ENCODE data around the gene PHACTR4. TPM values are rescaled to one million over a fixed set of nuclear protein-coding genes. Genes with fewer than 3 reads are reported as not detected.

PHACTR4 gene
- total and polyA plus RNA-seq, 9 of the 15 experiments (the other 6 are each of a cell fraction or from before 2014, with no cell fraction given), result 6.4 to 43.6 (median 14.2) TPM

- TF ChIP-seq ZBTB33 (CRISPR knock-in tag; IDR thresholded peaks at IDR 0.05) (peak; percentile 73), MYNN (IDR thresholded peaks at IDR 0.05) (no peak), MYNN (CRISPR knock-in tag; IDR thresholded peaks at IDR 0.05) (no peak), ZNF347 (CRISPR knock-in tag; IDR thresholded peaks at IDR 0.05; ENCODE audit: low read depth) (no peak), POLR2AphosphoS2 (IDR thresholded peaks at IDR 0.05; ENCODE audit: low read length) (peak; percentile 99), RFX7 (CRISPR knock-in tag; IDR thresholded peaks at IDR 0.05) (no peak), ZNF121 (CRISPR knock-in tag; conservative IDR thresholded peaks at IDR 0.05) (no peak), CBX2 (IDR thresholded peaks at IDR 0.05; ENCODE audit: insufficient read depth, low read length, poor library complexity, severe bottlenecking) (no peak), STAT5B (CRISPR knock-in tag; IDR thresholded peaks at IDR 0.05) (no peak), ZNF592 (IDR thresholded peaks at IDR 0.05) (no peak), RHOXF2B (CRISPR knock-in tag; conservative IDR thresholded peaks at IDR 0.05) (no peak), U2AF2 (optimal IDR thresholded peaks at IDR 0.05; ENCODE audit: low read depth, low read length) (no peak)
- TF ChIP-seq, protein P1, sequence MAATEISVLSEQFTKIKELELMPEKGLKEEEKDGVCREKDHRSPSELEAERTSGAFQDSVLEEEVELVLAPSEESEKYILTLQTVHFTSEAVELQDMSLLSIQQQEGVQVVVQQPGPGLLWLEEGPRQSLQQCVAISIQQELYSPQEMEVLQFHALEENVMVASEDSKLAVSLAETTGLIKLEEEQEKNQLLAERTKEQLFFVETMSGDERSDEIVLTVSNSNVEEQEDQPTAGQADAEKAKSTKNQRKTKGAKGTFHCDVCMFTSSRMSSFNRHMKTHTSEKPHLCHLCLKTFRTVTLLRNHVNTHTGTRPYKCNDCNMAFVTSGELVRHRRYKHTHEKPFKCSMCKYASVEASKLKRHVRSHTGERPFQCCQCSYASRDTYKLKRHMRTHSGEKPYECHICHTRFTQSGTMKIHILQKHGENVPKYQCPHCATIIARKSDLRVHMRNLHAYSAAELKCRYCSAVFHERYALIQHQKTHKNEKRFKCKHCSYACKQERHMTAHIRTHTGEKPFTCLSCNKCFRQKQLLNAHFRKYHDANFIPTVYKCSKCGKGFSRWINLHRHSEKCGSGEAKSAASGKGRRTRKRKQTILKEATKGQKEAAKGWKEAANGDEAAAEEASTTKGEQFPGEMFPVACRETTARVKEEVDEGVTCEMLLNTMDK (IDR thresholded peaks at IDR 0.05; ENCODE audit: borderline replicate concordance, insufficient read depth, low read depth, low read length, poor library complexity, severe bottlenecking), result no peak
- TF ChIP-seq, protein P2, sequence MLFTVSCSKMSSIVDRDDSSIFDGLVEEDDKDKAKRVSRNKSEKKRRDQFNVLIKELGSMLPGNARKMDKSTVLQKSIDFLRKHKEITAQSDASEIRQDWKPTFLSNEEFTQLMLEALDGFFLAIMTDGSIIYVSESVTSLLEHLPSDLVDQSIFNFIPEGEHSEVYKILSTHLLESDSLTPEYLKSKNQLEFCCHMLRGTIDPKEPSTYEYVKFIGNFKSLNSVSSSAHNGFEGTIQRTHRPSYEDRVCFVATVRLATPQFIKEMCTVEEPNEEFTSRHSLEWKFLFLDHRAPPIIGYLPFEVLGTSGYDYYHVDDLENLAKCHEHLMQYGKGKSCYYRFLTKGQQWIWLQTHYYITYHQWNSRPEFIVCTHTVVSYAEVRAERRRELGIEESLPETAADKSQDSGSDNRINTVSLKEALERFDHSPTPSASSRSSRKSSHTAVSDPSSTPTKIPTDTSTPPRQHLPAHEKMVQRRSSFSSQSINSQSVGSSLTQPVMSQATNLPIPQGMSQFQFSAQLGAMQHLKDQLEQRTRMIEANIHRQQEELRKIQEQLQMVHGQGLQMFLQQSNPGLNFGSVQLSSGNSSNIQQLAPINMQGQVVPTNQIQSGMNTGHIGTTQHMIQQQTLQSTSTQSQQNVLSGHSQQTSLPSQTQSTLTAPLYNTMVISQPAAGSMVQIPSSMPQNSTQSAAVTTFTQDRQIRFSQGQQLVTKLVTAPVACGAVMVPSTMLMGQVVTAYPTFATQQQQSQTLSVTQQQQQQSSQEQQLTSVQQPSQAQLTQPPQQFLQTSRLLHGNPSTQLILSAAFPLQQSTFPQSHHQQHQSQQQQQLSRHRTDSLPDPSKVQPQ (CRISPR knock-in tag; IDR thresholded peaks at IDR 0.05; ENCODE audit: borderline replicate concordance), result no peak
- TF ChIP-seq, protein P3, sequence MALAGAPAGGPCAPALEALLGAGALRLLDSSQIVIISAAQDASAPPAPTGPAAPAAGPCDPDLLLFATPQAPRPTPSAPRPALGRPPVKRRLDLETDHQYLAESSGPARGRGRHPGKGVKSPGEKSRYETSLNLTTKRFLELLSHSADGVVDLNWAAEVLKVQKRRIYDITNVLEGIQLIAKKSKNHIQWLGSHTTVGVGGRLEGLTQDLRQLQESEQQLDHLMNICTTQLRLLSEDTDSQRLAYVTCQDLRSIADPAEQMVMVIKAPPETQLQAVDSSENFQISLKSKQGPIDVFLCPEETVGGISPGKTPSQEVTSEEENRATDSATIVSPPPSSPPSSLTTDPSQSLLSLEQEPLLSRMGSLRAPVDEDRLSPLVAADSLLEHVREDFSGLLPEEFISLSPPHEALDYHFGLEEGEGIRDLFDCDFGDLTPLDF (CRISPR knock-in tag; IDR thresholded peaks at IDR 0.05), result peak; percentile 64; the same call in 1 of the 2 replicates
Measured at GRCh38 chr1:28505406-28506187, 136.1 kb downstream of the PHACTR4 start, which contains the start of gene RCC1 (continued).

Measured in K562 (cell line).